Body of pancreas (tissue), 4 donors: Measurements from ENCODE around the gene CMIP.

Source experiments
- POLR2A ChIP-seq, 3 donors: fragments of 450-650 bp; IDR thresholded peaks; one replicate each; pipeline ENCODE4 v1.6.1; 2016; ENCODE audit warnings: antibody characterized with exemption in 3 of 3, mild to moderate bottlenecking in 2 of 3
- TF ChIP-seq, protein P1 (sequence below), 7 experiments: fragments of 450-650 bp in 4 of 7; fragments of 200-600 bp in 3 of 7; sonication (generic) in 3 of 7; IDR thresholded peaks; one replicate each; pipeline ENCODE4 v1.5.1; 2016 to 2019; ENCODE audit warnings: antibody characterized with exemption in 7 of 7

DNA sequence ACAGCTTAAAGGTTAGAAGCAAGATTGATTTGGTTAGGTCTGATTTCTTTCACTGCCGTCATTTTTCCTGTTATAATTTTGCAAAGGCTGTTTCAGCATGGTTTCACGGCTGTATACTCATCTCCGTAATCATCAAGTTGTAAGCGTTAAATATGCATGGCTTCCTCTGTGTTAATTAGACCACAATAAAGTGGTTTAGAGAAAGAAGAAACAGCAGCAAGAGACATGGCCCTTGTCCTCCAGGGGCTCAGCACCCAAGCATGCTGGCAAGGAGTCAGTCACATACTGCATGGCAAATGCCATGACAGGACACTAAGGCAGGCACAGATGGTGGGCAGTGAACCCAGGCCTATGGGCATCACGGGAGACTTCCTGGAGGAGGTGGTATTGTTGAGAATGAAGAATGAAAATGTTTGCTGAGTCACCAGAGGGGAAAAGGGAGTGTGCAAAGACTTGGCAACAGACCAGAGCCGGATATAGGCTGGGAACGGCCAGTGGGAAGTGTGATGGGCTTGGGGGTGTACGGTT is 273.1 kb downstream of the CMIP start:
- TF ChIP-seq, protein P1, sequence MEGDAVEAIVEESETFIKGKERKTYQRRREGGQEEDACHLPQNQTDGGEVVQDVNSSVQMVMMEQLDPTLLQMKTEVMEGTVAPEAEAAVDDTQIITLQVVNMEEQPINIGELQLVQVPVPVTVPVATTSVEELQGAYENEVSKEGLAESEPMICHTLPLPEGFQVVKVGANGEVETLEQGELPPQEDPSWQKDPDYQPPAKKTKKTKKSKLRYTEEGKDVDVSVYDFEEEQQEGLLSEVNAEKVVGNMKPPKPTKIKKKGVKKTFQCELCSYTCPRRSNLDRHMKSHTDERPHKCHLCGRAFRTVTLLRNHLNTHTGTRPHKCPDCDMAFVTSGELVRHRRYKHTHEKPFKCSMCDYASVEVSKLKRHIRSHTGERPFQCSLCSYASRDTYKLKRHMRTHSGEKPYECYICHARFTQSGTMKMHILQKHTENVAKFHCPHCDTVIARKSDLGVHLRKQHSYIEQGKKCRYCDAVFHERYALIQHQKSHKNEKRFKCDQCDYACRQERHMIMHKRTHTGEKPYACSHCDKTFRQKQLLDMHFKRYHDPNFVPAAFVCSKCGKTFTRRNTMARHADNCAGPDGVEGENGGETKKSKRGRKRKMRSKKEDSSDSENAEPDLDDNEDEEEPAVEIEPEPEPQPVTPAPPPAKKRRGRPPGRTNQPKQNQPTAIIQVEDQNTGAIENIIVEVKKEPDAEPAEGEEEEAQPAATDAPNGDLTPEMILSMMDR (IDR thresholded peaks at IDR 0.05): no peak
- TF ChIP-seq POLR2A (IDR thresholded peaks at IDR 0.05): no peak
